HG03196 (cell line): ENCODE results near the gene SCAMP4.

ENCODE experiments used
- ATAC-seq: cut with Tn5 transposase; IDR thresholded peaks from one replicate; pipeline ENCODE4 v1.9.1; 2021; ENCODE audit not compliant: unreplicated experiment

Gene SCAMP4

GRCh38 chr19:1905110-1905862 is at the start of gene SCAMP4, which contains the start of gene ADAT3:
SCAMP4 (plus strand) TSS chr19:1905399; CDS start chr19:1915020, 9,621 bp downstream.
ADAT3 (plus strand) TSS chr19:1905399; CDS start chr19:1912048, 6,649 bp downstream.
- ATAC-seq: peak; percentile 80

DNA sequence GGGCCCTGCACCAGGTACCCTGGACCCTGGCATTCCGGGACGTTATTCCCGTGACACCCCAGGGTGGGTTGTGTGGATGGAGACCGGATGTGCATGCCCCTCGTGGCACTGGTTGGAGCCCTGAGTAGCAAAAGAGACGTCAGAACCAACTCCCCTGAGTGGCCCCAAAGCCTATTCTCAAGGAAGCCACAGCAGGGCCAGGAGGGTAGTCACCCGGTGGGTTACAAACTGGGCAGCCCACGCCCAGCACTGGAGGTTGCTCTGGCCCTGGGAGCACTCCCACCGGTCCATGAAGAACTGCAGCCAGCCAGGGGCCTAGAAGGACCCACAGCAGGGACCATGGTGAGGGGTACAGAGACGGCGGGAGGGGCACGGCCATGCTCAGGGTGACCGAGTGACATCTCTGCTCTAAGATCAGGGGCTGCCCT is 49.4 kb upstream of the SCAMP4 start:
- no peak for ATAC-seq

DNA sequence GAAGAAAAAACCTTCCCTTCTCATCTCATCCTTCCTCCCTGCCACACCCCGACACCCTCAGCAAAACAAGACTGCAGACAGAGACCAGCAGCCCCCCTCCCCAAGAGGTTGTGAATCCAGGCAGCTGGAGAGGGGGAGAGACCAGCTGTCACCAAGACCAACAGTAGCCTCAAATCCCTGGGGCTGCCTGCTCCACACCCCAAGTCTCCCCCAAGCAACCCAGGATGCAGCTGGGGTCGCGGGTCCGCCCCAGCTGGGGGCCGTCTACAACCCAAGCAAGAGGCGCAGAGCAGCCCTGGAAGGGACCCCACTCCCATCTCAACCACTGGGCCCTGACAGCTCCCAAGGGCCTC is 48.9 kb upstream of the SCAMP4 start:
- ATAC-seq: no peak

DNA sequence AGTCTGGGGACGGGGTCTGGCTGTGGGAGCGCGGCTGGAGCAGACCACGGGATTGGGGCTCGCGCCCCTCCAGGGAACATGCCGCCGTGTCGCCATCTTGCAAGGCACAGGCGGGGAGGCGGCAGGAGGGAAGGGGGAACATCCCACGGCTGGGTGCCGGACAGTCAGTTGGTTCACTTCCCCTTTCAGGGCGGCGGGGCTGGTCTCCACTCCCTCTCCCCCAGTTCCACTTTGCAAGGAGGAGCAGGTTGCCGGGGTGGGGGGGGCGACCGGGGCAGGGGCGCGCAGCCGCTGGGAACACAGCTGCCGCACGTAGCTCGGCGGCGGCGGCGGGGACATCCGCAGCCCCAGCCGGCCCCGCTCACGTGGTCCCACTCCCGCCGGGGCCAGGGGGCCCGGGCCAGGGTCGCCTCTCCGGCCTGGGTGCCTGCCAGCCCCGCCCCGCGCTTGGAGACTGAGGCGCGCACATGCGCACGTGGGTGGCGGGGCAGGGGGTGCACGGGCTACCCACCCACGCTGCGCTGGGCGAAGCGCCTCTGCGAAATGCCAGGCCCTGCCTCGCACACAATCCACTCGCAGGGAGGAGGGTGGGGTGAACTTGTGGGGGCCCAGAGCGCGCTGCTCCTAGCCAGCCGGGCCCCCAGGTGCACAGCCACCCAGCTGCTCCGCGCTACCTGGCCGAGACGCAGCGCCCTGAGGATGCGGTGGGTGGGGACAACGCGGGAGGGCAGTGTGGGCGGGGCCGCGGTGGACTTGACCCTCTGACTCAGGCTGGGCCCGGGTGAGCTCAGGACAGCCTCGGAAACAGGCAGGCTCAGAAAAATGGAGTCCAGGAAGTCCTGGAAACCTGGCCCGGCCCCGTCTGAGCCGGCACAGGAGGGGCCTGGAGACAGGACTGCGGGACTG is 48.2 kb upstream of the SCAMP4 start:
- ATAC-seq: no peak

- ATAC-seq: no peak
Observed at GRCh38 chr19:1857648-1858326, 47.4 kb upstream of the SCAMP4 start.

DNA sequence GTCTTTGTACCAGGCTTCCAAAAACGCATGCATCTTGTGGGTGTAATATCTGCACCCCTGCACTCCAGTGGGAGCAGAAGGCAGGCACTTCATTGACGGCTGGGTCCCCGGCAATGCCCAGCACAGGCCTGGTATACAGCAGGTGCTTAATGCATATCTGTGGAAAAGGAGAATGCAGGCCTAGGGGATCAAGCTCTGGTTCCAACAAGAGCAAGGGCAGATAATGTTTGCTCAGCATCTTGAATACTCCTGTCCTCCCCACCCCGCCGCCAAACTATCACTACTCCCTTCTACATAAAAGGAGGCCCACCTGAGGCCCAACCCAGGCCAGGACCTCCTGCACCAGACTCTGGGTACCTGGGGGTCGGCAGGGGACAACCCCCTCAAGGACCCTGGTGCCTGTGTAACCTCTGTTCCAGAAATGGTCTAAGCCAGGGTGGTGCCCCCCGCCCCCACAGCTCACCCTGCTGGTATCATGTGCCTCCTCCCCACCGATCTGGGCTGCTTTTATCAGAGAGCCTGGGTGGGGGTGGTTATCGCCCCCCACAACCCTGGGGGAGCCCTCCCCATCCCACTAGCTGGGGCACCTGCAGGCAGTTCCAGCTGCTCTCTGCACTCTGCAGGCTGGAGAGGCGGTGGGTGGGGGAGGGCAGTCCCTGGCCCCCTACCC is 46.7 kb upstream of the SCAMP4 start:
- ATAC-seq: no peak

DNA sequence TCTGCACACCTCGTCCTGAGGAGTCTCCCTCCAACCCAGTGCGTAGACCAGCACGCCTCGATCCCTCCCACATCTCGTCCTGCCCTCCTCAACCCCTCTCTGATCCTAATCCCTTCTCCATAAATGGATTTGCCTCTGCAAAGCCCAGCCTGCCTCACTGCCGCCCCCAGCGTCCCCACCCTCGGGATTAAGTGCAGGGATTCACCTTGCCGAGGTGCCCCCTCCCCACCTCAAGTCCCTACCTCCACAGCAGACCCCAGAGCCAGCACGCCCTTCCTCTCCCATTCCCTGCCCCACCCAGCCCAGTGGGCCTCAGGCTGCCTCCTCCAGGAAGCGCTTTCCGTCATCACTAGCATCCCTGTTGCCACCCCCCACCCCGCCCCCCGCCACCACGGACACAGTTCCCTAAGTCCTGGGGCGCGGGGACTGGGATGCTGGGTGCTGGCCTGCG is 45.8 kb upstream of the SCAMP4 start:
- no peak for ATAC-seq

- ATAC-seq: no peak
Observed at GRCh38 chr19:1860042-1860775, 45.0 kb upstream of the SCAMP4 start.

GRCh38 chr19:1860821-1861598 is 44.2 kb upstream of the SCAMP4 start:
- ATAC-seq: no peak

DNA sequence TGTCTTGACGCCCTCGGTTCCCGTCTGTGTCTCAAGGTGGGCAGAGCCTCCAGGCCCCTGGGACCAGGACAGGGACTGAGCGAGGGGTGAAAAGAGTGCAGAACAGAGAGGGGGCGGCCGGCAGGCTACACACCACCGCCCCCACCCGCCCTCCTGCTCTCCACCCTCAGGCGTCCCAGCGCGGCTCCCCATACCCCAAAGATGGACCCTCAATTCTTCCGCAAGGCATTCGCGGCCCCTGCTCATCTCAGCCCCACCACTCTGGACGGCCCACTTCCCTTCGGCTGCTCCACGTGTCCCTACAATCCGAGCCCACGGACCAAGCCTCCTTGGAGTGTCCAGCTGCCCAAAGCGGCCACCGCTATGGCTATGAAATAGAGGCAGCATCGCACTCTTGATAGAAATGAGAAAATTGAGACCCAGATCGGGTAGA is 43.6 kb upstream of the SCAMP4 start:
- no peak for ATAC-seq

- ATAC-seq: no peak
Observed at GRCh38 chr19:1862068-1862423, 43.2 kb upstream of the SCAMP4 start.

DNA sequence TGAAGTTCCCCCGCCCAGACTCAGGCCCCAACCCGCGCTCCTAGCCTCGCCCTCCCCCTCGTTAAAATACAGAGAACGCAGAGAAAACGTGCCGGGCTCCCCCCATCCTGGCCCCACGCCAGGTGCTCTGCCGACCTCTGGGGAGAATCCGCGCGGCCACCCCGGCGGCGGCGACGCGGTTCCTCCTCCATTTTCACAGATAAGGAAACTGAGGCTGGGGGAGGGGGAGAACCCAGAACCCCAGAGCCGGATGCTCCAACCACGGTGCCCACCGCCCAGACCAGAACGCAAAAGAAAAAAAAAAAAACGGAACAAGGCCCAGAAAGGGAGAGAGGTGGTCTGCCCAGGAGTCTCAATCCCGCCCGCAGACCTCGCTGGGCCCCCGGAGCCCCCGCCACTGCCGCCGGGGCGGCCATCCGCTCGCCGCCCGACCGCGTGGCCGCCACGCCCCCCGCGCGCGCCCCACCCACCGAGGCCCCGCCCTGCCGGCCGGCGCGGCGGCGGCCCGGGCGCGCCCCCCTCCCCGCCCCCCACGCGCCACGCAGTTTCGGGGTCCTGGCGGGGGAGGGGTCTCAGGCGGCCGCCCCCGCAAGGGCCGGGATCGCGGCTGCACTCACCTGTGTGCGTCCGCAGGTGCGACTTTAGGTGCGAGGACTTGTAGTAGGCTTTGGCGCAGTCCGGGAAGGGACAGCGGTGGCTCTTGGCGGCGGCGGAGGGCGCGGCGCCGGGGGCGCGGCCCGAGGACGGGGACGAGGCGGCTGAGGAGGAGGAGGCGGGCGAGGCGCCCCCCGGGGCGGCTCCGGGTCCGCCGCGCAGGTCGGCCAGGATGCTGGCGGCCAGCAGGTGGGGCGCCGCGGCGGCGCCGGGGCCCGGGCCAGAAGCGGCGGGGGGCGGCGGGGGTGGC is 42.5 kb upstream of the SCAMP4 start:
- no peak for ATAC-seq

DNA sequence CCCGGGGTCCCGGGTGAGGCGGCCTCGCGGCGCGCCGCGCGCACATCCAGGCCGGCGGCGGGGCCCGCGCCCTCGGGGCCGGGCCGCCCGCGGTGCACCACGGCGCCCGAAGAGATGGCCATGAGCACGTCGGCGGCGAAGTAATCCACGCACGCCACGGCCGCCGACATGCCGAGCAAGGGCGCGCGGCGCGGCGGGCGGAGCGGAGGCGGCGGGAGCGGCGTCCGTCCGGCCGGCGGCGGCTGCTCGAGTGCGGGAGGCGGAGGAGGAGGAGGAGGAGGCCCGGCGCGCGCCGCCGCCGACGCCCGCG is 41.9 kb upstream of the SCAMP4 start, which contains the start of gene KLF16:
Gene KLF16, minus strand, starts transcription at position 252 of the 310 bp plus-strand sequence. Its CDS starts 82 bp downstream, at position 170.
- ATAC-seq: no peak

- ATAC-seq: peak; percentile 53
Observed at GRCh38 chr19:1863638-1864479, 41.3 kb upstream of the SCAMP4 start.

GRCh38 chr19:1864480-1865171 is 40.6 kb upstream of the SCAMP4 start:
- ATAC-seq: peak; percentile 42

- no peak for ATAC-seq
Observed at GRCh38 chr19:1865172-1866010, 39.8 kb upstream of the SCAMP4 start.
